HCT116 (cell line): Measurements from ENCODE around the gene DOCK3. TPM values are rescaled to one million over a fixed set of nuclear protein-coding genes. Genes with fewer than 3 reads are reported as not detected.

Experiments used
- ATAC-seq: fragments of 200-7000 bp; cut with Tn5 transposase; 2 replicates; pipeline ENCODE4 v1.9.1; 2020; ENCODE audit warnings: mild to moderate bottlenecking, moderate library complexity
- BruUV-seq: library from RNA; stranded (reverse); fragments of 400-500 nt; replicated peaks from 2 replicates; lab custom pipeline; 2021; lab: Mats Ljungman, UMichigan
- CTCF ChIA-PET: fragments of 300-600 bp; sonication (Branson Sonifier 250); formaldehyde crosslinking; loops from one replicate; lab custom pipeline; 2021; ENCODE audit warnings: antibody characterized with exemption; lab: Charles Lee
- POLR2A ChIA-PET: fragments of 300-600, 350-600 bp; sonication (Branson Sonifier 250); formaldehyde crosslinking; loops from one replicate; lab custom pipeline; 2021; ENCODE audit warnings: antibody characterized with exemption; lab: Charles Lee
- RAD21 ChIA-PET, 2 experiments: fragments of 300-600 bp; sonication (Branson Sonifier 250); formaldehyde crosslinking; loops; one replicate each; lab custom pipeline; 2023; ENCODE audit warnings: low total read pairs in 2 of 2; ENCODE audit not compliant: uncharacterized antibody in 2 of 2, unreplicated experiment in 2 of 2, low non-redundant PET in 1 of 2; lab: Charles Lee
- DNase-seq: peaks from one replicate; pipeline ENCODE4 v3.0.0-alpha.2; 2010; ENCODE audit warnings: low read depth, low spot score
- H2AFZ ChIP-seq: fragments of 200-600 bp; shearing (Covaris generic), sonication (generic); 2 replicates; pipeline ENCODE4 v1.6.1; 2017; ENCODE audit warnings: low read depth, mixed run types, mixed read lengths, antibody characterized with exemption, low read length; ENCODE audit not compliant: poor library complexity, severe bottlenecking
- H3K27ac ChIP-seq: 2 replicates; pipeline ENCODE4 v1.5.1; 2012; ENCODE audit warnings: low read depth, low read length
- H3K27me3 ChIP-seq: fragments of 200-600 bp; sonication (generic); 2 replicates; pipeline ENCODE4 v1.6.1; 2016; ENCODE audit warnings: mixed run types, low read length, mixed read lengths; ENCODE audit not compliant: insufficient read depth
- H3K36me3 ChIP-seq, 2 experiments: fragments of 200-500 bp in 1 of 2; fragments of 200-600 bp in 1 of 2; sonication (Bioruptor generic) in 1 of 2; sonication (generic) in 1 of 2; 2 replicates each; pipeline versions ENCODE4 v1.5.1 to v1.6.1; 2014 to 2016; ENCODE audit warnings: low read length in 2 of 2, inconsistent platforms in 1 of 2, mixed read lengths in 1 of 2, mixed run types in 1 of 2; ENCODE audit not compliant: insufficient read depth in 2 of 2, control insufficient read depth in 1 of 2
- H3K4me1 ChIP-seq, 2 experiments: fragments of 200-600 bp in 1 of 2; sonication (generic) in 1 of 2; 2 replicates each; pipeline versions ENCODE4 v1.5.1 to v1.6.1; 2012 to 2017; ENCODE audit warnings: low read length in 2 of 2, inconsistent platforms in 1 of 2, mild to moderate bottlenecking in 1 of 2, mixed read lengths in 1 of 2, mixed run types in 1 of 2, moderate library complexity in 1 of 2; ENCODE audit not compliant: insufficient read depth in 2 of 2, control insufficient read depth in 1 of 2
- H3K4me2 ChIP-seq: fragments of 200-600 bp; sonication (generic); 2 replicates; pipeline ENCODE4 v1.6.1; 2017; ENCODE audit warnings: mixed run types, low read length, mixed read lengths
- H3K4me3 ChIP-seq, 2 experiments: fragments of 200-600 bp in 1 of 2; sonication (generic) in 1 of 2; replicated peaks in 1 of 2; 2 replicates each; pipeline ENCODE4 v1.5.1; 2011 to 2016; ENCODE audit warnings: low read length in 2 of 2, control low read depth in 1 of 2, low read depth in 1 of 2, mild to moderate bottlenecking in 1 of 2, mixed read lengths in 1 of 2, mixed run types in 1 of 2
- H3K79me2 ChIP-seq: fragments of 200-600 bp; sonication (generic); 2 replicates; pipeline ENCODE4 v1.6.1; 2017; ENCODE audit warnings: mild to moderate bottlenecking, mixed run types, low read length, moderate library complexity, mixed read lengths; ENCODE audit not compliant: insufficient read depth
- H3K9ac ChIP-seq: fragments of 200-600 bp; sonication (generic); 2 replicates; pipeline ENCODE4 v1.6.1; 2016; ENCODE audit warnings: low read length, mixed read lengths
- H3K9me2 ChIP-seq: fragments of 200-600 bp; sonication (generic), shearing (Covaris generic); 2 replicates; pipeline ENCODE4 v1.6.1; 2017; ENCODE audit warnings: mixed run types, mild to moderate bottlenecking, moderate library complexity; ENCODE audit not compliant: insufficient read depth
- H3K9me3 ChIP-seq, 2 experiments: fragments of 200-500 bp in 1 of 2; fragments of 200-600 bp in 1 of 2; sonication (Bioruptor generic) in 1 of 2; sonication (generic) in 1 of 2; 2 replicates each; pipeline ENCODE4 v1.6.1; 2014 to 2017; ENCODE audit warnings: low read length in 2 of 2, mixed read lengths in 2 of 2, inconsistent platforms in 1 of 2, low read depth in 1 of 2, mild to moderate bottlenecking in 1 of 2, mixed run types in 1 of 2, moderate library complexity in 1 of 2; ENCODE audit not compliant: control insufficient read depth in 1 of 2, insufficient read depth in 1 of 2
- H4K20me1 ChIP-seq: fragments of 200-600 bp; sonication (generic), shearing (Covaris generic); 2 replicates; pipeline ENCODE4 v1.6.1; 2017; ENCODE audit warnings: mixed run types, mild to moderate bottlenecking, moderate library complexity; ENCODE audit not compliant: insufficient read depth
- CBX3 ChIP-seq: IDR thresholded peaks from 2 replicates; pipeline ENCODE4 v1.6.1; 2012; ENCODE audit warnings: low read depth
- CEBPB ChIP-seq: IDR thresholded peaks from 2 replicates; pipeline ENCODE4 v1.6.1; 2012; ENCODE audit warnings: low read depth
- CTCF ChIP-seq, 3 experiments: fragments of 200-600 bp in 1 of 3; sonication (generic) in 1 of 3; IDR thresholded peaks in 2 of 3; conservative IDR thresholded peaks in 1 of 3; 2 replicates each; pipeline ENCODE4 v1.5.1; 2012 to 2017; ENCODE audit warnings: low read depth in 2 of 3, low read length in 2 of 3, antibody characterized with exemption in 1 of 3, borderline replicate concordance in 1 of 3, control low read depth in 1 of 3, mild to moderate bottlenecking in 1 of 3, mixed read lengths in 1 of 3, mixed run types in 1 of 3, moderate library complexity in 1 of 3; ENCODE audit not compliant: insufficient read depth in 1 of 3
- EGR1 ChIP-seq: IDR thresholded peaks from 2 replicates; pipeline ENCODE4 v1.6.1; 2012; ENCODE audit warnings: low read depth
- EZH2 ChIP-seq: fragments of 200-600 bp; sonication (generic); IDR thresholded peaks from 2 replicates; pipeline ENCODE4 v1.6.1; 2017; ENCODE audit warnings: antibody characterized with exemption, mixed run types
- POLR2A ChIP-seq: IDR thresholded peaks from 2 replicates; pipeline ENCODE4 v1.7.0; 2011; ENCODE audit warnings: borderline replicate concordance; ENCODE audit not compliant: insufficient read depth, insufficient read length; ENCODE audit errors: extremely low read depth
- POLR2AphosphoS5 ChIP-seq: IDR thresholded peaks from 2 replicates; pipeline ENCODE4 v1.6.1; 2011; ENCODE audit warnings: mild to moderate bottlenecking, low read depth, low read length, moderate library complexity
- SIN3A ChIP-seq: IDR thresholded peaks from 2 replicates; pipeline ENCODE4 v1.6.1; 2012; ENCODE audit warnings: low read depth
- SP1 ChIP-seq: IDR thresholded peaks from 2 replicates; pipeline ENCODE4 v1.6.1; 2012; ENCODE audit warnings: low read depth
- TCF7L2 ChIP-seq: IDR thresholded peaks from 2 replicates; pipeline ENCODE4 v1.7.0; 2011; ENCODE audit warnings: borderline replicate concordance, inconsistent platforms; ENCODE audit not compliant: insufficient read depth, insufficient read length; ENCODE audit errors: extremely low read depth
- YY1 ChIP-seq: IDR thresholded peaks from 2 replicates; pipeline ENCODE4 v1.6.1; 2011; ENCODE audit warnings: low read length, low read depth, moderate library complexity, mild to moderate bottlenecking; ENCODE audit not compliant: insufficient replicate concordance; ENCODE audit errors: extremely low read depth
- ZNF274 ChIP-seq: fragments of 200-500 bp; sonication (Bioruptor generic); IDR thresholded peaks from 2 replicates; pipeline ENCODE4 v1.6.1; 2014; ENCODE audit warnings: mild to moderate bottlenecking, low read depth, low read length, inconsistent platforms
- intact Hi-C: fragments of 100-400 bp; cut with micrococcal nuclease; formaldehyde crosslinking; loops from 2 replicates; pipeline ENCODE4 v1.10.0; 2022
- total RNA-seq: library from RNA; stranded (reverse); gene quantifications from one replicate; pipeline ENCODE4 v1.2.1, GENCODE V29; 2021; ENCODE audit not compliant: unreplicated experiment
- TF ChIP-seq, protein P1 (sequence below): IDR thresholded peaks from 2 replicates; pipeline ENCODE4 v1.6.1; 2012

The DOCK3 gene
- total RNA-seq, 1 experiment from 2014 or later = 4.2 TPM

DNA sequence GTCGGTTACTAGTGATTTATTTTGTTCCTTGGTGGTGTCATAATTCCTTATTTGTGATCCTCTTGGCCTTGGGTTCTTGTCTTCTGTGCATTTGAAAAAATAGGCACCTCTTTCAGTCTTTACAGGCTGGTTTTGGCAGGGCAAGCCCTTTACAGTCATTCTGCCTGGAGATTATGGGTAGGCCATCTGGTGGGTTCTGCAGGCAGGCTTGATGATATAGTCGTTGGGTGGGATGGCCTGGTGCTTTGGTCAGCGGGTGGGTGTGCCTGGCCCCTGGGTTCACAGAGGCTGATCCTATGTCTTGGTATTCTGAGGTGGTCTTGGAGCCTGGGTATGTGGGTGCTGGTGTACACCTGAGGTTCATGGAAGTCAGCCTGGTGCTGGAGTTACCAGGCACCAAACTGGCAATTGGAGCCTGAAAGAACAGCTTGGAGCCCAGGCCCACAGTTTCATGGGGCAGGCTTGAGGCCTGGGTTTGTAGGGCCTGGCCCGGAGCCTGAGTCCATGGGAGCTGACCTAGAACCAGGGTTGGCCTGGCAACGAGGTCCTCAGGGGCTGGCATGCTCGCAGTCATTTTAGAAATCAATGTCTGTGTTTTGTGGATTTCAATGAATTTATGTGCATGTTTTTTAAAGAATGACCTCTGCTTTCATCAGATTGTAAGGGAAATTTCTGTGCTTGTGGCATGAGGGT lies 63.3 kb downstream of the DOCK3 start:
- no peak for DNase-seq
- ChIA-PET CTCF (no interaction called here), POLR2A (no interaction called here), RAD21 (no interaction called here)
- no TSS peak for BruUV-seq
- H3K9me2 ChIP-seq = no peaks in the 10 kb centered on the region
- H2AFZ ChIP-seq = no peak overlapping the region
- H3K4me1 ChIP-seq = no peaks in the 10 kb centered on the region
- TF ChIP-seq, protein P1, sequence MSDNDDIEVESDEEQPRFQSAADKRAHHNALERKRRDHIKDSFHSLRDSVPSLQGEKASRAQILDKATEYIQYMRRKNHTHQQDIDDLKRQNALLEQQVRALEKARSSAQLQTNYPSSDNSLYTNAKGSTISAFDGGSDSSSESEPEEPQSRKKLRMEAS = no peak
- no peak for TF ChIP-seq YY1
- TF ChIP-seq SIN3A = no peak
- TF ChIP-seq CEBPB = no peak
- no peak for TF ChIP-seq CBX3
- TF ChIP-seq ZNF274 = no peak
- TF ChIP-seq TCF7L2 = no peak
- TF ChIP-seq EGR1 = no peak
- TF ChIP-seq SP1 = no peak
- TF ChIP-seq POLR2A = no peak
- TF ChIP-seq POLR2AphosphoS5 = no peak
- TF ChIP-seq CTCF (IDR thresholded peaks at IDR 0.05 in 2 of 3, conservative IDR thresholded peaks at IDR 0.05 in 1 of 3; ENCODE audit: borderline replicate concordance in 1 of 3, insufficient read depth in 1 of 3, low read depth in 2 of 3, low read length in 2 of 3) = no peak
- no peak for TF ChIP-seq EZH2
- intact Hi-C loops = no loop called here
- H3K27ac ChIP-seq = no peak overlapping the region
- H3K36me3 ChIP-seq = no peaks in the 10 kb centered on the region
- no peak for ATAC-seq
- H3K9me3 ChIP-seq = no peaks in the 10 kb centered on the region
- H3K27me3 ChIP-seq = no peaks in the 10 kb centered on the region
- no peaks in the 10 kb centered on the region for H4K20me1 ChIP-seq
- H3K79me2 ChIP-seq = 0 out of 2 replicates have a peak, but pooled peaks cover 4% of the 10 kb centered on the region
- no peak overlapping the region for H3K9ac ChIP-seq
- no peak overlapping the region for H3K4me2 ChIP-seq
- H3K4me3 ChIP-seq = no peak overlapping the region
